Hematopoietic multipotent progenitor cell (in vitro differentiated cells): Measurements from ENCODE around the gene RNF8. TPM values are rescaled to one million over a fixed set of nuclear protein-coding genes. Genes with fewer than 3 reads are reported as not detected.
"Not testable (repeated sequence)": the region's sequence is repeated elsewhere in the genome, so short reads cannot be mapped to it uniquely, and the experiment has no call there.

Experiments used
- DNase-seq, 3 donors: peaks; one replicate each; pipeline ENCODE4 v3.0.0-alpha.2; 2011 to 2015; ENCODE audit warnings: low read depth in 2 of 3, low spot score in 2 of 3
- total RNA-seq: library from RNA; depleted of rRNA; stranded (reverse); fragments of >200 nt; gene quantifications from one replicate; pipeline ENCODE4 v1.2.3, GENCODE V29; 2012

RNF8 gene
- total RNA-seq, 1 donor = 16.4 TPM

DNA sequence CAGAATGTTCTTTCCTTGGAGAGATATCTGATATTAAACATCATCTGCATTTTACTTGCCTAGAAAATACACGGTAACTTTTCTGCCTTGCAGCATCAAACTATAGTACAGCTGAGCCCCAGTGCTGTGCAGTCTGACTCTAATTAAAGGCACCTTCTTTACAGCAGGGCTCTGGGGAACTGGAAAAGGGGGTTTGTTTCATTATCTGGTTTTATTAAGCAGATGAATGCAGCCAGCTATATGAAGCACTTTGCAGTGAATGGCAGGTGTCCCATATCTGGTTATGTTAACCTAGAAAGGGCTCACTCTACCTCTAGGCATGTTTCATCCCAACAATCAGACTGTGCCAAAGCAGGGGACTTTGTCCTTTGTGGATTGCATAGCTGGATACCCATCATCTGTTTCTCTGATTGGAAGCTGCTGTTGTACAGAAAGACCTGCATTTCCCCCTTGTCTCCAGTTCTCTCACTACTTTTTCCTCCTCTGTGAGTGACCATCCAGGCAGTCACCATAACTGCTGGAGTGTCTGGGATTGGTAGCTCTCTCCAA is 39.7 kb downstream of the RNF8 start:
- DNase-seq = no peak

DNA sequence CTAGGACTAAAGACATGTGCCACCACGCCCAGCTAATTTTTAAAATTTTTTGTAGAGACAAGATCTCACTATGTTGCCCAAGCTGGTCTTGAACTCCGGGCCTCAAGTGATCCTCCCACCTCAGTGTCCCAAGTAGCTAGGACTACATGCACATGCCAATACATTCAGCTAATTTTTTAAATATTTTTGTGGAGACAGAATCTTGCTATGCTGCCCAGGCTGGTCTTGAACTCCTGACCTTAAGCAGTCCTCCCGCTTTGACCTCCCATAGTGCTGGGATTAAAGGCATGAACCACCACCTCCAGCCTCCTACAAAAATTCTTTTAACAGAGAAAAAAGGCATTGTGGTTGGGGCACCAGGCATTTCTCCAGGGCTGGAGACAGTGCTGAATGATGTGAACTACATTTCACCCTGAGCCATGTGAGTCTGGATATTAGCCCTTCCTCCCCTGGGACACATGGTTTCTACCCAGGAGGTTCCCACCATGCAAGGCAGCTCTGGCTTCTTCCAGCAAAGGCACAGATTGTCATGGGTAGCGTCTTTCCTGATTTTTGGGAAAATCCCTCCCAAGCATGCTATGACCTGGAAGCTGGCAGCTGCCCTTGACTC is 42.9 kb downstream of the RNF8 start:
- no peak for DNase-seq

DNA sequence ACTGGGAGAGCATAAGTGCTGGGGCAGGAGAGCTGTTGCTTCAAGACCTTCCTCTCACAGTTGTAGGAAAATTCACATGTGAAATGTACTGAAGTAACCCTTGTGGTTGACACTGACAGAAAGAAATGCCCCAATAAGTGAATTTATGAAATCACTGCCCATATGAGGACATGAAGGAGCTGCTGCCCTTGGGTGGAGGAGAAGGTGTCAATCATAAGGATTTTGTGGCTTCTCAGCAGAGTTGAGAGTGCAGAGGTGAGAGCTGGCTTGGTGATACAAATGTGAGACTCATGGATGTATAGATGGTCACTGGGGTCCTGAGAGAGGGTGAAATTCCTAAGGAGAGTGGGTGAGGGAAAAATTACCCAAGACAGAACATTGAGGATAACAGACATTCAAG is 45.3 kb downstream of the RNF8 start:
- no peak for DNase-seq

DNA sequence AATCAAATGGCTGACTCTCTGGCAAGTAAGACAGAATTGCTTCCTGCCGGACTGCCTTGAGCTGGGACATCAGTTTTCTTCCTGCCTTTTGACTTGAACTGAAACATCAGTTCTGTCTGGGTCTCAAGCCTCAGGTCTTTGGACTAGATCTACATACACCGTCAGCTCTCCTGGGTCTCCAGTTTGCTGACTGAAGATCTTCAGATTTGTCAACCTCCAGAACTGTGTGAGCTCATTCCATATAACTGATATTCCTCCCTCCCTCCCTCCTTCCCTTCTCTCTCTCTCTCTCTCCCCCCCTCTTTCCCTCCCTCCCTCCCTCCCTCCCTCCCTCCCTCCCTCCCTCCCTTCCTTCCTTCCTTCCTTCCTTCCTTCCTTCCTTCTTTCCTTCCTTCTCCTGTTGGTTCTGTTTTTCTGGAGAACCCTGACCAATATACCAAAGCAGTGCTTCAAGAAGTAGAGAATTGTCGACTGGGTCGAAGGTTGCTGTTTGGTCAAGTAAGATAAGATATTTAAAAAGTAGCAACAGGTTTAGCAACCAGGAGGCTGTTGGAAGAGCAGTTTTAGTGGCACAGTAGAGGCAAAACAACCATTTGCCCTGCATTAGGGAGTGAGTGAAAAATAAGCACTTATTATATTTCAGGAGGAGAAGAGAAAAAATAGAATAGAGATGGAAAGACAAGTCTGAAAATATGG is 46.2 kb downstream of the RNF8 start:
- no peak for DNase-seq

DNA sequence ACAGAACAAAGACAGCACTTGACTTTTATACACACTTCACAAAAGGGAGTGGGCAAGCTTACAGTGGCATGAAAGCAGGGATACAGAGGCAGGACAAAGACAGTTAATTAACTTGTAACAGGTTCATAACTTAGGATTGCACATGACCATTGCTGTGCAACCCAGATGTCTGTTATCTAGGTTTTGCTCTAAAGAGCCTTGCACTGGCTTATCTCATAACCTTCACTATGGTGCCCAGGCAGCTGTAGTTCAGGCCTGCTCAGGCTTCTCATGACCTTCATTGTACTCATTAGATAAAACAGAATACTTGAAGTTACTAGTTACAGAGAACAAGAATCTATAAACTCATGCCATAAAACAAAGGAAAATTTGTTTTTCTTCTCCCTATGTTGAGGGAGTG is 47.9 kb downstream of the RNF8 start:
- DNase-seq = not testable (repeated sequence)

DNA sequence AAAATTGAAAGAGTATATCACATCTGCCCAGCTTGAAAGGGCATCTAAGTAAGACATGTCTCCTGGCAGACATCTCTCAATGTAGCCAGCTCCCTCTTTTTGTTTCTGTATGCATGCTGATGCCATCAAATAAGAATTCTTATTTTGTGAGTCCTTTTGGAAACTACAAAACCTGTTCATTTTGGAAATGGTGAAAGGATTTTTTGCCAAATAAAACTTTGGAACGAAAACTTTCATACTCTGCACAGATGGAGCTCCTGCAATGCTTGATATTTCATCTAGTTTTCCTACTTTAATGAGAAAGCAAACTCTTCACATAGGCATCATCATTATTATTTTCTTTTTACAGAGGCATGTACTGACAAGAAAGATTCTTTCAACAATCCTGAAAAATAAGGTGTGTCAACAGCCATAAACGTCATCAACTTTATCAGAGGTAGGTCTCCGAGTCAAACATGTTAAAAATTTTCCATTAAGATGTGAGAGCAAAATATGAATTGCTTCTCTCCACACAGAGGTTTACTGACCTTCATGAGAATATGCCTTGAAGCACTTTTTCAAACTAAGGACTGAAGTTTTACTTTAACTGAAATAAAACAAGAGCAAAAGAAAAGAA is 53.1 kb downstream of the RNF8 start:
- no peak for DNase-seq

DNA sequence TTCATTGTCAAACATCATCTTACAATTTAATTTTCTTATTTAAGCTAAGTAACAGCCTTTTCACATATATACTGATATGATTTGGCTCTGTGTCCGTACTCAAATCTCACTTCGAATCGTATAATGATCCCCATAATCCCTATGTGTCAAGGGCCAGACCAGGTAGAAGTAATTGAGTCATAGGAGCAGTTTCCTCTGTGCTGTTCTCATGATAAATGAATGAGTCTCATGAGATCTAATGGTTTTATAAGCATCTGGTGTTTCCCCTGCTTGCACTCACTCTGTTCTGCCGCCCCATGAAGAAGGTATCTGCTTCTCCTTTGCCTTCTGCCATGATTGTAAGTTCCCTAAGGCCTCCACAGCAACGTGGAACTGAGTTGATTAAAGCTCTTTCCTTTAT is 54.2 kb downstream of the RNF8 start:
- no peak for DNase-seq

DNA sequence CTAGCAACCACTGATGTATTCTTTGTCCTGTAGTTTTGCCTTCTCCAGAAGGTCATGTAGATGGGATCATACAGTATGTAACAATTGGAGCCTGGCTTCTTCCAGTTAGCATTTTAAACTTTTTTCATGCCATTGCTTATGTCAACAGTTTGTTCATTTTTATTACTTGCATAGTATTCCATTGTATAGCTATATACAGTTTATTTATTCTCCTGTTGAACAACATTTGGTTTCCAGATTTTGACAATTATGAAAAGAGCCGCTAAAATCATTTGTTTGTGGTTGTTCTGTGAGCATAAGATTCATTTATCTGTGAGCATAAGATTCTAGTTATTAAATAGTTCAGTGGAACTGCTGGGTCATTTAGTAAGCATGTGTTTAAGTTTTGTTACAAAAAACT is 55.7 kb downstream of the RNF8 start:
- DNase-seq = no peak

DNA sequence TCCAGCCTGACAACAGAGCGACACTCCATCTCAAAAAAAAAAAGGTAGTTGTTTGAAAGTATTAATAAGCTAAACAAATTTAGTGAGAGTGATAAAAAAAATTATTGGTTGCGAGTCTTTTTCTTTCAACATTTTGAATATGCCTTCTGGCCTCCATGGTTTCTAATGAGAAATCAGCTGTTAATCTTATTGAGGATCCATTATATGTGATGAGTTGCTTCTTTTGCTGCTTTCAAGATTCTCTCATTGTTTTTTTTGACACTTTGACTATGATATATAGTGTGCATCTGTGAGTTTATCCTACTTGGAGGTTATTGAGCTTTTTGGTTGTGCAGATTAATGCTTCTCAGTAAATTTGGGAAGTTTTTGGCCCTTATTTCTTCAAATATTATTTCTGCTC is 63.6 kb downstream of the RNF8 start:
- DNase-seq = no peak

DNA sequence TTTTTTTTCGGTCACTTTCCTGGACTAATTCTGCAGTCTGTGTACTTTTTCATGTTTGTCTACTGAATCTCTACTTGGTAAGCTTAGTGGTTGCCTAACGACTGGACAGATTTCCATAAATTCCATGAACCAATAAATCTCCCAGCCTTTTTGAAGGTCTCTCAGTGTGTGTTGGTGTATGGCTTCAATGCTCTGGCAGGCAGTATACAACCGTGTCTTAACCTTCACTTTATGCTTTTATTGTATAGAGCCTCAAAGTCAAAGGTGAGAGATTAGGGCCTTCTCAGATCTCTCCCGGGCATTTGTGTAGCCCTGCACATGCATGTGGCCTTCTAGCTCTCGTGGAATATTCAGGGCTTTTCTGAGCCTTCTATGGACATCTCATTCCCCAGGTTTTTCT is 64.9 kb downstream of the RNF8 start:
- no peak for DNase-seq

DNA sequence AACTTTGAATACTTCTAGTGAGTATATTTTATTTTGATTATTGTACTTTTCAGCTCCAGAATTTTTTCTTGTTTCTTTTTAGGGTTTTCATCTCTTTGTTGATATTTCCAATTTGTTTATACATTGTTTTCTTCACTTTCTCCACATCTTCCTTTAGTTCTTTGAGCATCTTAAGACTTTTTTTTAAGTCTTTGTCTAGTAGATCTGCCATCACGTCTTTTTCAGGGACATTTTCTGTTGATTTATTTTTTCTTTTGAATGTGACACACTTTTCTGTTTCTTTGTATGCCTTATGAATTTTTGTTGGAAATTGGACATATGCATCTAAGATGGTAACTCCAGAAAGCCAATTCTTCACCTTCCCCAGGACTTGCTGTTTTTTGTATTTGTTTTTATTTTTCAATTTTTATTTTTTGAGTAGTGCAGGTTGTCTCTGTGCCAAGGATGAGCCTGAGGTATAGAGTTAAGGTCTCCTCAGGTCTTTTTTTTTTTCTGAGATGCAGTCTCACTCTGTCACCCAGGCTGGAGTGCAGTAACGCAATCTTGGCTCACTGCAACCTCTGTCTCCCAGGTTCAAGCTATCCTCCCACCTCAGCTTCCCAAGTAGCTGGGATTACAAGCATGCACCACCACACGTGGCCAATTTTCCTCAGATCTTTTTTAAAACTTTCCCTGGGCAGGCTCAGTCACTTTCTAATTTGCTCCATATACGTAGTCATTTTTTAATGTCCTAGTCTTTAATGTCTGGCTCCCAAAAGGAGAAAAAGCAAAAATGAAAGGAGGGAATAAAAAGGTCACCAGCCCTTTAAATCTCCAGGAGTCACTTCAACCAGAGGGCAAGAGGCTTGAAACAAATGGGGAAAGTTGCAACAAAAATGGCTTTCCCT is 72.5 kb downstream of the RNF8 start:
- no peak for DNase-seq

DNA sequence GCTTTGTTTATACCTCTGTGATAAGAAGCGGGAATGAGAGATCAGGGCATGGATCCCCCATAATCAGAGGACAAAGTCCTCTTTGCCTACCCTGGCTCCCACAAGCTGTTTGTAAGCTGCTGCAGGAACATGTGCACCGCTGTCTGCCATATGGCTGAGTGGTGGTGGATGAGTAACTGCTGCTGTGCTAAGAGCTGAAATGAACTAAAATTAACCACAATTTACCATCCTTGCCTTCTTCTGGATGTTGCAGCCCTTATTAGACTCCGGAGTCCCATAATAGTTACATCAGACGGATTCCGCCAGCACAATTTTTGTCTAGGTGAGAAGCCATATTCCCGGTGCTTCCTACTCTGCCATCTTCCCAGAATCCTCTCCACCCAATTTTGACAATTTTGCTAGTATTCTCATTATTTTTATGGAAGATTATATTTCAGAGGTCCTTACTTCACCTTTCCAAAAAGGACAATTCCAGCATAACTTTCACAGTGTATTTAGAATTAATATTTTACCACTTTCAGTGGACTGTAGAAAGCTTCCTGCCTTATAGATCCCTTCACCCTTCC is 73.2 kb downstream of the RNF8 start:
- DNase-seq = no peak

DNA sequence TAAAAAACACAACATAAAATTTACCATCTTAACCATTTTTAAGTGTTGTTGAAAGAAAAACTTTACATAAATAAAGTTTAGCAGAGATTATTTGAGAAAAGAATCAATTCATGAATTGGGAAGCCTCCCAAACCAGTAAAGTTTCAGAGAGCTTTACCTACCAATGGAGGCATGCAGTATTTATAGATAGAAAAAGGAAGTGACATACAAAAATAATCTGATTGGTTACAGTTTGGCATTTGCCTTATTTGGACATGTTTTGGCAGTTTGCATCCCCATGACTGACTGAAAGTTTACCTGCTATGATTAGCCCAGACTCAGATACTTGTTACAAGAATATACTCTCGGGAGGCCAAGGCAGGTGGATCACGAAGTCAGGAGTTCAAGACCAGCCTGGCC is 75.6 kb downstream of the RNF8 start:
- no peak for DNase-seq

DNA sequence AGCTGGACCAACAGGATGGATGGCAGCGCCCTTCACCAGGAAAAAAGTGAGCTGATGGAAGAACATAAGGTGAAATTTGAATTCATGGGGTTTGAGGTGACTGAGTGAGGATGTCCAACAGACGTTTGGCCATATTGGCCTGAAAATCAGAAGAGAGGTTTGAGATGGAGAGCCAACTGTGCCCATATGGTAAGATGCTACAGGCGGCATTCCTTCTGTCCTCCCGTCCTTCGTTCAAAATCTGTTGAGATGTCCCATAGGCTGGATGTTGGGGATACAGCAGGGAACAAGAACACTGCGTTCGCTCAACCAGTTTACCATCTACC is 78.8 kb downstream of the RNF8 start:
- no peak for DNase-seq

DNA sequence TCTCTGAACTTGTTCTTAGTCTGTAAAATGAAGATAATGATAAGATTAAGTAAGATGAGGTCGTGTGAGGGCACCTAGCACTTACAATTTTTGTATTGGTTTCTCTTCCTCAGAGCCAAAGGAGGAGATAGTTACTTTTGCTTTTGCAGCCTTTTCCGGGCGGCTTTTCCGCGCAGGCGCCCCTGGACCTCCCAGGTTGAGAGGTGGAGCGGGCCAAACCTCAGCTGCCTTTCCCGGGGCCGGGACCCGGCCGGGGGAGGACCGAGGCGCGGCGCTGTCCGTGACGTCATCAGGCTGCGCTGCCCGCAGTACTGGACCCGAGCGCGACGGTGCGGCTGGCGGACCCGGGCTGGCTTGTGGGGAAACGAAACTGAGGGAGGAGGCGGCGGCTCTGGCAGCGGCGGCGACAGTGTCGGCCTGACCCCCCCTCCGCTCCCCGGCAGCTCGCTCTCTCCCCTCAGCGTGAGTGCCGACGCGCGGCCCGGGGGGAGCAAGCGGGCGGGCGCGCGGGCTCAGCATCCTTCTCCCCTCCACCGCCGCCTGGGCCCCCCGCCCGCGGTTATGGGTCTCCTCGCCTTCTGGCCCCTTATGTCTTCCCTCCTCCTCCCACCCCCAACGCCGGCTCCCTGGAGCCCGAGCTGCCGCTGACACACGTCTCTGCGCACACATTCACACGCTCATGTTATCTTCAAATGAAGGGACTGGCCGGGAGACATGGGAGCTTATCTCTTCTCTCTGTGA is 79.3 kb downstream of the RNF8 start, which contains the start of gene CMTR1:
Gene CMTR1 (plus strand): TSS at position 306 of the 741 bp plus-strand sequence. CDS start 2,409 bp downstream, outside the sequence.
- DNase-seq = peak; percentile 91 to 96 (median 96)

DNA sequence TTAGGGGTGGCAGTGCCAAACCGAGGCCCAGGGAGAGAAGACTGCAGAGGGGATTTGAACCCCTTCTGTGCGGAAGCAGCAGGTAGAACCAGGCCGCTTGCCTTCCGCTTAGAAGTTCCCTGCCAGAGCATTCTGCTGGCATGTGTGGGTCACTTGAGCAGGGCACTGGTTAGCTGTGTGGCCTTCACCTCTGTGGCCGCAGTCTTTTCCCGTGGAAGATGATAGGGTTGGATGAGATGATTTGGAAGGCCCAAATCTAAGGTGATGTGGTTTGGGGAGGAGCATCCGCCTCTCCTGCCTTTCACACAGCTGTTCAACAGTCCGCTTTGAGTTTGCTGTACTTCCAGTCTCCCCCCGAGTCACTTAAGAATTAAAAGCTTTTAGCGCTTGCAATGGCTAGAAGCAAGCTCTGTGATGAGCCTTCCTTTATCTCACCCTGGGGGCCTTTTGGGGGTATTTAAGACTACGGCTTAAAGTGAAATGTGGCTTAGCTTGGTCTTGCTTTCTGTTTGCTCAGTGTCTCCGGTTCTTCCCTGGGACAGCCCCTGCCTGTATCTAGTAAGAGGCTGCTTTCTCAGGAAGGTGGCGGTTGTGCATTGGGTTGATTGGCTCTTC is 80.0 kb downstream of the RNF8 start:
- peak in 2 of 3 donors; percentile 19 to 30 for DNase-seq

DNA sequence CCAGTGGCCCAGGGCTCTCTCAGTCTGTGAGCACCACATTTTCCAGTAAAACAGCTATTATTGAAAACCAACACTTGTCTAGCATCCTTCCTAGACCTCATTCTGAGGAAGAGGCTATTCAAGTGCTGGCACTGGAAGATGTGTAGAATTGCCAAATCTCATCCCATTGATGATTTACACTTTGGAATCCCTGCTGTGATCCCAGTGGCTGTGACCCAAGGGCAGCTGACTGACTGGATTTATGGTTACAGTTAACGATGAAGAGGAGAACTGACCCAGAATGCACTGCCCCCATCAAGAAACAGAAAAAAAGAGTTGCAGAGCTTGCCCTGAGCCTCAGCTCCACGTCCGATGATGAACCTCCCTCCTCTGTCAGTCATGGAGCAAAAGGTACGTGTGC is 81.6 kb downstream of the RNF8 start:
- DNase-seq = no peak

DNA sequence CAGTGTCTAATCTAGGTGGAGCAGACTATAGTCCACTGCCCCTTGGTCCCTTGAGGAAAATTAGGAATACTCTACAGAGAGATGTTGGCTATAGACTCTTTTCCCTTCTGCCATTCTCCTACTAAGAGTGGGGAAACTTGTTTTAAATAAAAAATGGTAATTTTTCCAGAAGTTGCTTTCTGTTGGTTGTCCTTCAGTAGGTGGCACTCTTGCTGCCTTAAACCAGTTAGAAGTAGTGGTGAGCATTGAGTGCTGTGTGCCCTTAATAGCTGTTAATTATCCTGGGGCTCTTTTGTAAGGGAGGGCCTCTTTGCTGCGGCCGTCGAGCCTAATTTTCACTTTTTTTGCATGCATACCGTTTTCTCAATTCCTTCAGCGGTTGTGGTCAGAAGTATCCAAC is 82.0 kb downstream of the RNF8 start:
- DNase-seq = no peak

DNA sequence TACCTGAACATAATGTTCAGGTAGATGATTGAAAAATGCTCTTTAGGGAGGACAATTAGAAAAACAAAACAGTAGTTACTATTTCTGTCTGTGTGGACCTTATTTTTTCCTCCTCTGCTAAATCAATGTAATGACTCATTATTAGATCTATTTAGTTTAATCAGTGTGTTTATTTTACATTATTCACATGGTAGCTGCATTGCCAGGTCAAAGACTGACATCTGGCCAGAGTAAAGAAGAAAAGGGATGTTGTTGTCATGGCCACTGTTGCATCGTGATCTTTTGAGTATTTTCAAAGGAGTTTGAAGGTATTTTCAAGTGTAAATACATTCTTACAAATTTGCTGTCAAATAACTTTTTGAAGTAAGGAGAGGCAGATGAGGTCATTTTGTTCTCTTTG is 85.1 kb downstream of the RNF8 start:
- no peak for DNase-seq

DNA sequence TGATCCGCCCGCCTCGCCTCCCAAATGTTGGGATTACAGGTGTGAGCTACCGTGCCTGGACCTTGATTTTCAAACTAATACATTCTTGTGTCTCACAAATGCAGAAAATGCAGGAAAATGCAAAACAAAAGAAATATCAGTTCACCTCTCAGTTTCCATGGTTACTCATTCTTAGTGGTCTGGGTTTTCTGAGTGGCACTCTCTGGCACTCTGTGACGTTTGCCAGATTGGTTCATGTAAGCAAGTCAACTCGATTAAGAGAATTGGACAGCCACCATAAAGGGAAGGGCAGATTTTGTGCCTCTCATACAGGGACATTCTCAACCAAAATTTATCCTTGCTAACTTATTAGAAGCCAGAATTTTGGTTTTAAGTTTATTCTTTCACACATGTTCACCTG is 87.9 kb downstream of the RNF8 start:
- no peak for DNase-seq
